NCI-H2107 (cell line): ENCODE results near the gene TIMM44.
"Not testable (repeated sequence)": the region's sequence is repeated elsewhere in the genome, so short reads cannot be mapped to it uniquely, and the experiment has no call there.

ENCODE experiments used
- DNase-seq: peaks from one replicate; lab custom pipeline; 2025; lab: John Stamatoyannopoulos, UW

TIMM44 gene

DNA sequence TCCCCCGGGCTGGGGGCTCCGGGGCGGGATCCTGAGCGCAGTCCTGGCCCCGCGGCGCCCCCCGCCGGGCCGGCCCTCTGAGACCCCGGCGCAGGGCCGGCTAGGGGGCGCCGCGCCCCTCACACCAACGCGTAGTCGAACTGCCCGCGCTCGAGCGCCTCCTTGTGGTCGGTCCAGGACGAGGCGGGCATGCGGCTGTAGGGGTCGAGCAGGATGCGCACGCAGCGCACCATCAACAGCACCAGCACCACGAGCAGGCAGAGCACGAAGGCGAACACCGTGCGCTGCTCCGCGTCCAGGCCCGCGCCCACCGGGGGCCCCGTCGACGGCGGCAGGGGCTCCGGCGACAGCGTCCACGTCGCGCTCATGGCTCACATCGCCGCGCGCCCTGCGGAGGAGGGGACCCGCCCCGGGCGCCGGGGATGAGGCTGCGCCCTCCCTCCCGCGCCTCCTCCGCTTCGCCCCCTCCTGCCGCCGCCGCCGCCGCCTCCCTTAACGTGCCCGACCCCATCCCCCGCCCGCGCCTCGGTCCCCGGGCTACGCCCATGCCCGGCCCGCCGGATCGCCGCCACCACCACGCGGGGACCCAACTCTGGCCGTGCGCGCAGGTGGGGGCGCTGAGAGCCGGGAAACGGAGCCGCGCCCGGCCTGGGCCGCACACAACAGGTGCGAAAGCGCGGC, 18.2 kb downstream of the TIMM44 start:
- peak; percentile 17 for DNase-seq

DNA sequence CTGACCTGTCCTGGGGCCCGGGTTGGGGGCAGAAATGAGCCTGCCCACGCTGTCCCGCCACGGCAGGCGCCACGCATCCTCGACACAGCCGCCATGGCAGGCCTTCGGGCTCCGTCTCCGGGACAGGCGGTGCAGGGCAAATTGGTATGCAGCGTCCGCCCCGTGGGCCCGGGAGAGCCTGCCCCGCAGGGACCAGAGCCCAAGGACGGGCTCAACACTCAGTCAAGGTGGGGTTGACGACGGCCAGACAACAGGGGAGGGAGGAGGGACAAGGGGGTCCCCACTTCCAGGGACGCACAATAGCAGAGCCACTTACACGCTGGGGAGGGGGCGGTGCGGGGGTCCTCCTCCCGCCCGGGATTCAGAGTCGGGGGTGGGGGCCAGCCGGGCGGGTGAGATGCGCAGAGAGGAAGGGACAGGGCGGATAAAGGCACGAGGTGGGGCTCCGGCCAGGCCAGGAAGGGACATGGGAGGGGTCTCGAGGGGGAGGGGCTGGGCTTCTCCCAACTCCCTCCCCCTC, 18.8 kb downstream of the TIMM44 start:
- no peak for DNase-seq

DNA sequence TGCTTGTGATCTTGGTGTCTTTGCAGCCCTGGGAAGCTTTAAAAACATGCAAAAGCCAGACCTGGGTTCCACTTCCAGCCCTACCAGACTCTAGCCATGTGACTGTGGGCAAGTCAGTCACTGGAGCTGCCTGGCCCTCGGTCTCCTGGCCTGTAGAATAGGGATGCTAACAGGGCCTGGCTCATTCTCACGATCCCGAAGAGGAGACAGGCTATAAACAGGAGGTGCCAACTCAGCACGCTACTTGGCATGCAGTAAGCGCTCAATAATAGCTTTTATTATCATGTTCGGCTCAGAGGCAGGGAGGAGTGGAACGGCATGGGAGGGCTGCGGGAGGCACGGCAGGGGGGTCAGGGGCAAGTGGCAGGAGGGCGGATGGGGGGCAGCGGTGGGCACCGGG, 19.2 kb downstream of the TIMM44 start:
- no peak for DNase-seq

DNA sequence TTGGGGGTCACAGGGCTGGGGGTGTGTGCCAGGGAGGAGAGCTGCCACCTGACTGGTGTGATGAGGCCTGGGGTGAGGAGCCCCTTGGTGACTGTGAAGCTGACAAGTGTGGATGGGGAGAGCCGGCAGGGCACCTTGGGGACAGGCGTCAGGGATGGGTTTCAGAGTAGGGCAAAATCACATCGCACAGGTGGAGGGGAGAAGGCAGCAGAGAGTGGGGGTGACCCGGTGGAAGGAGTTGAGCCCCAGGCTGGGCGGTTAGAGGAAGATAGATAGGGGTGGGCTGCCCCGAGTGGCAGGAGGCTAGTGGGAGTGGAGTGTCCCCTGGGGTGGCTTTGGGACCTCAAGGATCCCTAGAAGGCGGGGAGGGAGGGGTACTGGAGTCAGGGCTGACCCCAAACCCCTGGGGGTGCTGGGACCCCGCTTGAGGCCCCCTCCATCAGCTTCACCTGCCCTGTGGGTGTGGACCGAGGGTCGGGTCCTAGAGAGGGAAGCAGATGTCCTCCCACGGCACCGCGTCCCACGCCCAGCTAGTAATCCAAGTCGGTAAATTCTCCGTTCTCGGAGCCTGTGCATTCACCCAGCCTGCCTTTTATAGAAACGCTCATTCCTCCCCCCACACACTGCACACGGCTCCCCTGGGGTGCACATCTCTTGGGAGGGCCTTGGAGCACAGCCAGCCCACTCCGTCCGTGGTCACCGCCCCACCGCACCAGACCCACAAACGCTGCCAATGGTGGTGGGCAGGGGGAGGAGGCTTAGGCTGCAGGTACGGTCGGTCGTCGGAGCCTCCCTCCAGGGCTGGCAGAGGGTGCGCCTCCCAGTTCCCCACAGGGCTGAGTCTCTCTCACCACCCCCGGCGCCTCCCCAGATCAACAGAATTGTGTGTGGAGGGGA, 19.9 kb downstream of the TIMM44 start:
- DNase-seq = no peak

DNA sequence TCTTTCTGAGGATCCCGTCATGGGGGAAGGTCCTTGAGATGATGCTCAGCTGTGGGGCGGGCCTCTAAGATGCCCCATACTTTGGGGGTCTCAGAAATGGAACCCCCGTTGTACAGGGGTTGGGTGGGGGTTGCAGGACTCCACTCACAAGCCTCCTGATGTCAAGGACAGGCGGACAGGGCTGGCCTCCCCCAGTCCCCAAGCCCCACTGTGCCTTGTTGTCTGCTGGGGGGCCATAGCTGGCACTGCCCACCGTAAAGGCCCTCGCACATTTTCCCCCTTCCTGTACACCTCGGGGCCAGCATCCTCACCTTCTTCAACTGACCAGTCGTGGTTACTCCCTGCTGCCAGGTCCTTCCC, 20.6 kb downstream of the TIMM44 start:
- no peak for DNase-seq

- no peak for DNase-seq
These were observed 21.3 kb downstream of the TIMM44 start for GRCh38 chr19:7921967-7922835.

DNA sequence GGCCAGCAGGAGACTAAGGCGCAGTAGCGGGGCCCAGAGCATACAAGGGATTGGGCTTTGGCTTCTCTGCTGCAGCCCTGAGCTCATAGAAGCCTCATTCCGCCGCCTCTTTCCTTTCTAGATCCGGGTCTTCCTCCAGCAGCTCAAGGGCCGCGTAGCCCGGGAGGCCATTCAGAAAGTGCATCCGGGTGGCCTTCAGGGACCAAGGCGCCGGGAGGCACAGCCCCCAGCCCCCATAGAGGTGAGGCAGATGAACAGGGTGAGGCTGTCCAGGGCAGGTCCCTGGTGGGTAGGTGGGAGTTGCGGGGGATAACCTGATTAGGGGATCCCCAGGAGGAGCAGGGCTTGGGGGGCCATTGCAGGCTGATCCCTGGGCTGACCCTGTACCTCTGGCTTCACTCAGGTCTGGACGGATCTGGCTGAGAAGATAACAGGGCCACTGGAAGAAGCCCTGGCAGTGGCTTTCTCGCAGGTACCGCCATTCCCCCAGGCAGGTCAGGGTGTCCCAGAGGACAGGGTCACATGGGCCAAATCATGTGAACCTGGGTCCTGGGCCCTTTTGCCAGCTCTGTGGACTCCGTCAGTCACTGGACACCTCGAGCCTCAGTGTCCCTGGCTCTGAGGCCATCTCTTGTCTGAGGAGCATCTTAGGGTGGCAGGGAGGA, 22.0 kb downstream of the TIMM44 start:
- DNase-seq = no peak

- peak; percentile 84 for DNase-seq
These were observed 22.8 kb downstream of the TIMM44 start for GRCh38 chr19:7920519-7921301.

DNA sequence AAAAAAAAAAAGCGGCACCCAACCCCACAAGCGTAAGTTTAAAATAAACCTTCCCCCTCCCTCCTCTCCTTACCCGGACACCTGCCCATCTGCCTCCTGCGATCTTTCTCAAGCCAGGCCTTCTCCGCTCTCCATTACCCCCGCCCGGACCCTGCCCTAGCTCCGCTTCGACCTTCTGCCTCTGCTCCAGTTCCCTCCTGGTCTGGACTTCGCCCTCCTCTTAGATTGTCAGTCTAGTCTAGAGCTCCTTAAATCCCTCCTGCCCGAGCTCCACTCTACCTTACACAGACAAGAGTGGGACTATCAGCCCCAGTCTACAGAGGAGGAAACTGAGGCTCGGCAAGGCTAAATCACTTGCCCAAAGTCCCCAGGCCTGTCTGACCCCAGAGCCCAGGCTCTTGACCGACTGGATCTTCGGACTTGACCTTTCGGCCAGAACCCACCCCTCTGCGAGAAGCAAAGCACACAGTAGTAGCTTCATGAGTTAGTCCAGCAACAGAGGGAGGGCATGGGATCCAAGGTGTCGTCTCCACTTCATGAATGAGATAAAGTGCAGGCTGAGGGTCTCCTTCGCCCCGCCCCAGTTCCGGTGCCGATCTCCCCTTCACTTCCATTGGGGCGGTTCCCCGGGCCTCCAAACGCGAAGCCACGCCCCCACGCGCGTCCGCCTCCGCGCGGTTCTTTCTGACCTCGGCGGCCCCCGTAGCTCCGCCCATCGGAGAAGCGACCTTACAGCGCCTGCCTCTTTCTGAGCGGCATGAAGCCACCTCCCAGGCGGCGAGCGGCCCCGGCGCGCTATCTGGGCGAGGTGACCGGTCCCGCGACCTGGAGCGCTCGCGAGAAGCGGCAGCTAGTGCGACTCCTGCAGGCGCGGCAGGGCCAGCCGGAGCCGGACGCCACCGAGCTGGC, 23.6 kb downstream of the TIMM44 start, which contains the start of gene SNAPC2:
Gene SNAPC2 (plus strand): TSS at position 729 of the 909 bp plus-strand sequence. CDS start 29 bp downstream, at position 758.
- peak; percentile 81 for DNase-seq

DNA sequence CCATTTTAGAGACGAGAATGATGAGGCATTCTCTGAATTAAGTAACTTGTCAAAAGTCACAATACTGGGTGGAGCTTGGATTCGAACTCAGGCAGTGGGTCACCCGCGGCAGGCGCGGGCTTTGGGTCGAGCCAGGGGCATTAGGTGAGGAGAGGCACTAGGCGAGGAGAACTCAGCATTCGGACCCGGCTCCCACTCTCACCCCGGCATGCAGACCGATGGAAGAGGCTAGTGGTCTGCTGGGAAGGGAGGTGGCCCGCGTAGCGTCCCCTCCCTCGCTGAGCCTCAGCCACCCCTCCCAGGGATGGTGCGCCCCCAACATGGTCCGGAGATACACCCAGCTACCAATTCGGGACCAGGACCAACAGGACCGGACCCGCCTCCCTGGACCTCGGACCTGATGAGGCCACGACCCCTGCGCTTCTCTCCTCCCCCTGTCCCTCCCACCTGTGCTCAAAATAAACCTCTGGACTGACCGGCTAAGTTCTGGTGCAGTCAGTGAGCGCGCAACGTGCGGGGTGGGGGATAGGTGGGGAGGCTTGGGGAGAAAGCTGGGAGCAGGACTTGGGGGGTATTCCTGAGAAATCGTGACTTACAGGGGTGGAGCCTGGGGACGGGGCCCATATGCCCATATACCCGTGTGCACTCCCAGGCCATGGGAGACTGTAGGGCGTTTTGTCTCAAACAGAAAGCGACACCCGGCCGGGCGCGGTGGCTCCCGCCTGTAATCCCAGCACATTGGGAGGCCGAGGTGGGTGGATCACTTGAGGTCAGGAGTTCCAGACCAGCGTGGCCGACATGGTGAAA, 24.6 kb downstream of the TIMM44 start:
- no peak for DNase-seq

- not testable (repeated sequence) for DNase-seq
These were observed 25.3 kb downstream of the TIMM44 start for GRCh38 chr19:7918062-7918614.

DNA sequence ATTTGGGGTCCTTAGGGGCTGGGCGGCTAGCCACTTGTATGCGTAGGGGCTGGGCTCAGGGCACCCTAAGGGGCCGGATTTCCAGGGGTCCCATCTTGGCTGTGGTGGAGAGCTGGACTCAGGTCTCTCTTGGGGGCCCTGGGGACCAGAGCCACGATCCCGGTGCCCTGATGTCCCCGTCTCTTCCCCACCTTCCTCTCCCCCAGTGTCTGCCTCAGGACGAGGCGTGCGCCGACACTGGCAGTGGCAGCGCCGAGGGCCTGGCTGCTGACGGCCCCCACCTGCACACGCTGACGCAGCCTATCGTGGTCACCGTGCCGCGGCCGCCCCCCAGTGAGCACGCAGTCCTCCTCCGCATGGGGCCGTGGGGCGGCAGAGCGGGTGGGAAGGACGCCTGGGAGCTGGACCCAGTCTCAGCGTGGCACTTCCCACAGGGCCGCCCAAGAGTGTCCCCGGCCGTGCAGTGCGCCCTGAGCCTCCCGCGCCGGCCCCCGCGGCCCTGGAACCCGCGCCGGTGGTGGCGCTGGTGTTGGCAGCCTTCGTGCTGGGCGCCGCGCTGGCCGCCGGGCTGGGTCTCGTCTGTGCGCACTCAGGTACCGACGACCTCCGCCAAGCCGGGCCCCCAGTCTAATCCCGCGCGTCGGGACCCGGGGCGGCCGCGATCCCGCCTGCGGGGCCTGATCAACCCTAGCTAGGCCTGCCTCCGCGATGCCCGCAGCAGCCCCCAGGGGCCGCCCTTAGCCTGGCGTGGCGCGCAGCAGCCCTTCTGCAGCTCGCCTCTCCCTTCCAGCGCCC, 26.0 kb downstream of the TIMM44 start:
- no peak for DNase-seq

DNA sequence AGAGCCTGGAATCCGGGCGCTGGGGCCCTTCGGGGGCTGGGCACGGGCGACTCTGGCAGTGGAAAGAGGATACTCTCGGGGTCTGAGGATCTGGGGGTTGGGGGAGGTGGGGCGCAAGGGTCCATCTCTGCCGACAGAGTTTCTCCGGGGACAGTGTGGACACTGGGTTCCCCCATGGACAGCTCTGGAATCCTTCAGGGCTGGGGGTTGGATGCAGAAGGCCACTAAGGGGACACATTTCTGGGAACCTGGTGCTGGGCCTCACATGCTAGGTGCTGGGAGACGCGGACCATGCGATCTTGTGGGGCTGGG, 26.6 kb downstream of the TIMM44 start:
- no peak for DNase-seq

- DNase-seq = no peak
These were observed 27.1 kb downstream of the TIMM44 start for GRCh38 chr19:7916103-7916954.

DNA sequence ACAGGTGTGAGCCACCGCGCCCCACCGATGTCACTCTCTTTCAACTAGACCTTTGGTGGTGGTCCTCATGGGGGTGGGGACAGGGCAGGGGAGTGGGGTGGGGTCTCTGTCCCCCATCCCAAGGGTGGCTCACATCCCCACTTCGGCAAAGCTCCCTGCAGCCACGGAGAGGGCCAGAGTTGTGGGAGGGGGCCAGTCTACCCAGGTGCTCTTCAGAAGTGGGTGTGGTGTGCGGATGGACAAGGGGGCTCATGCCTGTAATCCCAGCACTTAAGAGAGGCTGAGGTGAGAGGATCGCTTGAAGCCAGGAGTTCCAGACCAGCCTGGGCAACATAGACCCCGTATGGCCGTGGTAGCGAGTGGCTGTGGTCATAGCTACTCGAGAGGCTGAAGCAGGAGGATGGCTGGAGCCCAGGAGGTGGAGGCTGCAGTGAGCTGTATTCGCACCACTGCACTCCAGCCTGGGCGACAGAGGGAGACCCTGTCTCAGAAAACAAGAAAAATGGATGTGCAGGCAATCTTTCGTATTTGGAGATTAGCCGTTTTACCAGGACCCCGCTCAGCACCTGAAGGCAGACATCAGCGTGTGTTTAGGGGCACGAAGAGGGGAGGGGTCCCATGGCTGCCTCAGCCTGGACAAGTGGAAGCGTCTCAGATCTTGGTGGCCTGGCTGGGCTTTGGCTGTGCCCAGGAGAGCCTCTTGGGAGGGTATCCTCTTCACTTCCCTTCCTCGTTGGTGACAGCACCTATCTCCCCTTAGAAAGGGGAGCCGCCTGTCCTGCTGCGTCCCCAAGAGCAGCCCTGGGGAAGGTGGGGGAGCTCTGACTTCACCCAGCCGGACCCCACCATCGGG, 28.0 kb downstream of the TIMM44 start:
- DNase-seq = no peak

GRCh38 chr19:7914598-7915045, 28.8 kb downstream of the TIMM44 start, which contains the start of gene TGFBR3L:
Gene TGFBR3L (plus strand): TSS chr19:7914830.
- no peak for DNase-seq
